A549 treated with Mapracorat at 1 μM for 4 hours (cell line): ENCODE results near the gene CCSER1. TPM values are rescaled to one million over a fixed set of nuclear protein-coding genes. Genes with fewer than 3 reads are reported as not detected.

Experiments used
- total RNA-seq: library from RNA; stranded (reverse); fragments of 200-300 nt; extraction: Qiagen RNA extraction; gene quantifications from 5 replicates; pipeline ENCODE4 v1.2.3, GENCODE V29; 2022

The CCSER1 gene
- not detected in 5 replicates for total RNA-seq

DNA sequence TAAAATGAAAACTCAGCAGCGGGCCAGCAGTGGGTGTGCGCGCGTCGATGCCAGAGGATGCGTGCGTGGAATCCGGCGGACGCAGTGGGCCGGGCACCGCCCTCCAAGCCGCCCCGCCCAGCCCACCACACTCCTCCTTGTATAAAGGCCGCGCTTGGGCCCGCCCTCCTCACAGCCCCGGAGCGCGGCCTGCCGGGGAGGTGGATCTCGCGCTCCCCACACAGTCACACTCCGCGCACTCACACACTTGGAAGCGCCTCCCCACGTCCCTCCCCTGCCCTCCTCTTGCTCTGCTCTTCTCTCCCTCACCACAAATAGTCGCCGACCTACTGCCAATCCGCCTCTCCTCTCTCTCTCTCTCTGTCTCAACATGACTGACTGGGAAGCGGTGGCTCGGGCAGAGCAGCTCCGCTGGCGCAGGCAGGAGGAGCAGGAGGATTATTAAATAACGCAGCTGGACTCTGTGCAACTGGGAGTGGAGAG lies at the start of gene CCSER1:
TSS of gene CCSER1 (plus strand) at position 172 of the 483 bp plus-strand sequence.

Other genes starting within 250 kb of the CCSER1 start
- not detected in 5 replicates for gene MMRN1, start 232.5 kb upstream of the CCSER1 start, total RNA-seq